ENCODE data around the gene GMPPA.

GMPPA gene

DNA sequence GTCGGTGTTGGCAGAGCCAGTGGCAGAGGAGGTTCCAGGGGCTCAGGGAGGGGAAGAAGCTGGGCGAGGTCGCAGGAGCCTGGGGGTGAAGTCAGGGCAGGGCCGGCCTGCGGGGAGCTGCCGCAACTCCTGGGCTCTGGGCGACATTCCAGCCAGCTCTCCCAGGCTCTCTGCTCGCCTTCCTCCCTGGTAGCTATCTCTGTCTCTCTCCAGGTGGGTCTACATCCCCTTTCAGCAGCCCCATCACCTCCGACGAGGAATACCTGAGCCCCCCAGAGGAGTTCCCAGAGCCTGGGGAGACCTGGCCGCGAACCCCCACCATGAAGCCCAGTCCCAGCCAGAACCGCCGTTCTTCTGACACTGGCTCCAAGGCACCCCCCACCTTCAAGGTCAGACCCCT lies 37.0 kb upstream of the GMPPA start:
- DNase-seq (ENCODE audit: insufficient read length, low spot score): no peak
- TF ChIP-seq POLR2A (IDR thresholded peaks at IDR 0.05; ENCODE audit: low read depth, low read length): no peak
- FAIRE-seq: no peak

DNA sequence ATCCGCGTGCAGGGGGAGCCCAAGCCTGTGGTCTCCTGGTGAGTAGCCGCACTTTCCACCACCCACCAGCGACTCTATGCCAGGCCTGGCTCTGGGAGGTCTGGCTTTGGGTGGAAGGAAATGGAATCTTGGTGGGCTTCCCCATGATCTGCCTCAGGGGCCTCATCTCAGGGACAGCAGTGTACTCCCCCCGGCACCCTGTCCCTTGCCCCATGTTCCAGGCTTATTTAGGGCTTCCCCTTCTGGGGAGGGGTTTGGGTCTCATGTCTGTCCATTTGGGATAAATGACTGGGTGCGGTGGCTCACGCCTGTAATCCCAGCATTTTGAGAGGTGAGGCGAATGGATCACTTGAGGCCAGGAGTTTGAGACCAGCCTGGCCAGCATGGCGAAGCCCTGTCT lies 36.3 kb upstream of the GMPPA start:
- FAIRE-seq: no peak
- no peak for TF ChIP-seq POLR2A (IDR thresholded peaks at IDR 0.05; ENCODE audit: low read depth, low read length)
- no peak for DNase-seq (ENCODE audit: insufficient read length, low spot score)

DNA sequence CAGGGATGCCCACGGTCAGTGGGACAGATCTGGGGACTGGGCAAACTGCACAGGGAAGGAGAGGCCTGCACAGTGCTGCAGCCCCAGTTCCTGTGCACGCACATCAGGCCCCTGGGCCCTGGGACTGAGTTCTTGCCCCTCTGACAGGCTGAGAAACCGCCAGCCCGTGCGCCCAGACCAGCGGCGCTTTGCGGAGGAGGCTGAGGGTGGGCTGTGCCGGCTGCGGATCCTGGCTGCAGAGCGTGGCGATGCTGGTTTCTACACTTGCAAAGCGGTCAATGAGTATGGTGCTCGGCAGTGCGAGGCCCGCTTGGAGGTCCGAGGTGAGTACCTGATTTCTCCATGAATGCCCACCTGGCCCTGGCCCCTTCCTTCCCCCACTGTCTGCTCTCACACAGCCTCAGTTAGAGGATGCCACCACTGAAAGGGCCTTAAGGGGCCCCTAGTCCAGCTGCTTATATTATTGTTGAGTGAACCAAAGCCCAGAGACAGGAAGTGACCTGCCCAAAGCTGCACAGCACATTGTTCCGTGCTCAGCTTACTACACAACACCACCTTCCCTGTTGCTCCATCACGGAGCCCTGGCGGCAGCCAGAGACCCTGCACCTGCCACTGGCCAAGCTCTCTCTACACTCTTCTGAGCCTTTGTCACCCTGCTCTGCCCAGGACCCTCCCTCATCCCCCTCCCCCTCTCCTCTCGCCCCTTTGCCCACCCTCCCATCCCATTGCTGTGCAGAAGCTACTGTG lies 34.2 kb upstream of the GMPPA start:
- no peak for FAIRE-seq
- no peak for TF ChIP-seq POLR2A (IDR thresholded peaks at IDR 0.05; ENCODE audit: low read depth, low read length)
- no peak for DNase-seq (ENCODE audit: insufficient read length, low spot score)

DNA sequence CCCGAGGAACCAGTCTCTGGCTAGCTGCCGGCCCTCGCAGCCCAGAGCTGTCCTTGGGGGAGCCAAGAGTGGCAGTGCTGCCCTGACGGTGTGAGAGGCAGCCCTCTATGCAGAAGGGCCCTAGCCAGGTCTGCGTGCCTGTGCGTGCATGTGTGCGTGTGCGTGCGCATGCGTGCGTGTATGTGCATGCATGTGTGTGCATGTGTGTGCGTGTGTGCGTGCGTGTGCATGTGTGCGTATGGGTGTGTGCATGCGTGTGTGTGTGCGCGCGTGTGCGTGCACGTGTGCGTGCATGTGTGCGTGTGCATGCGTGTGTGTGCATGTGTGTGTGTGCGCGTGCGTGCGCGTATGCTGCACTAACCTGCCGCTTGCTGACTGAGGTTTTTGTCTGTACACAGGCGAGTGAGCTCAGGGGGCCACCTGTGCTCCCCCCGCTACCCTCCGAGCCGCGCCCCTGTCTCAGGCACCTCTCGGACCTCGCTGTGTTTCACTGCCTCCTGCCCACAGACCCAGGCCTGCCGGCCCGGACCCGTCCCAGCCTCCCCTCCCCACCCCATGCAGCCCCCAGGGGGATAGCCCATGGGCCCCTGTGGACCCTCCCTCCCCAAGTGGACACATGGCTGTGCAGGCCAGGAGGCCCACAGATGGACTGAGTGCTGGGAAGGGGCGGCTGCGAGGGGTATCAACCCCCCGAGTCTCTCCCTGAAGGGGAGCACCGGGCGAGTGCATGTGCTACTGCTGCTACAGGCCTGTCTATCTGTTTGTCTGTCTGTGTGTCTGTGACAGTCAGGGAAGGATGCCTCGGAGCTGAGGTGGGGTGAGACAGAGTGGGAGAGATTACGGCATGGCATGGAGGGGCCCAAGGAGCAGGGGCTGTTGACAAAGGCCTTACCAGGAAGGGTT lies 32.8 kb upstream of the GMPPA start:
- no peak for DNase-seq (ENCODE audit: insufficient read length, low spot score)
- no peak for TF ChIP-seq POLR2A (IDR thresholded peaks at IDR 0.05; ENCODE audit: low read depth, low read length)
- no peak for FAIRE-seq

DNA sequence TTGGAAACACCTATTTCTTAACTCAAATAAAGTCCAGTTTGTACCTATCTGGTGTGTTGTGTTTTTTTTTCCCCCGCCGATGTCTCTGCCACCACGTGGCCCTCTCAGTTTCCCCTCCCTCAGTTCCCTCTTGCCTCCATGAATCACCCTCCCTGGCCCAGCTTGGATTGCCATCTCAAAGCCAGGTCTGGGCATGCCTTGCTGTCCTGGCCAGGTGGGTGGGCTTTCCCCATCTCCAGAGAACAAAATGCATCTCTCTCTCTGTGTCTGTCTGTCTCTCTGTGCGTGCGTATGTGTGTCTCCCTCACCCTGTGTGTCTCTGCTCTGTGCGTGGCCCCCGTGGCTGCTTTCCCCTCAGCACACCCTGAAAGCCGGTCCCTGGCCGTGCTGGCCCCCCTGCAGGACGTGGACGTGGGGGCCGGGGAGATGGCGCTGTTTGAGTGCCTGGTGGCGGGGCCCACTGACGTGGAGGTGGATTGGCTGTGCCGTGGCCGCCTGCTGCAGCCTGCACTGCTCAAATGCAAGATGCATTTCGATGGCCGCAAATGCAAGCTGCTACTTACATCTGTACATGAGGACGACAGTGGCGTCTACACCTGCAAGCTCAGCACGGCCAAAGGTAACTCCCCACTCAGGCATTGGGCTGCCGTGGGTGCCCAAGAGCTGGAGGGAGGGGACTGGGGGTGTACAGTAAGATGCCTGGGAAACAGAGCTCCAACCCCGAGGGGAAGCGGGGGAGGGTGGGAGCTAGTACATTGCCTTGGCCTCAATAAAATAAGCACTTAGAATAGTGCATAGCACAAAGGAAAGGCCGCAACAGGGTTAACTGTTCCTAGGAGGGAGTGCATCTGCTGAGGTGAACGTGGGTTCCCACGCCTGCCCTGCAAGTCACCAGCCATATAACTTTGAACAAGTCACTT lies 31.6 kb upstream of the GMPPA start:
- DNase-seq (ENCODE audit: insufficient read length, low spot score): no peak
- TF ChIP-seq POLR2A (IDR thresholded peaks at IDR 0.05; ENCODE audit: low read depth, low read length): no peak
- FAIRE-seq: no peak

DNA sequence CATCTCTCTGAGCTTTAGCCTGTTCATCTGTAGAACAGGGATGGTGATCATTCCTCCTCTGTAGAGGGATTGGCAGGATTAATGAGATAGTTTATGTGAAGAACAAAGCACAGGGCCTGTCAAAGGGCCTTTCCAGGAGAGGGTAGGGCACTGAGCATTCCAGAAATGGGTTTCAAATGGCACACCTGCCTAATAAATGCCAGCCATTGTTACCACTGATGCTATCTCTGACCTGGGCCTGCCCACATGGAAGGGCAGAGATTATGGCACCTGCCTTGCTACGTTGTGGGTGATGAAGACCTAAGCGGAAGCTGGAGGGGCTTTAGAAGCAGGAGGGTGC lies 31.0 kb upstream of the GMPPA start:
- TF ChIP-seq POLR2A (IDR thresholded peaks at IDR 0.05; ENCODE audit: low read depth, low read length): no peak
- FAIRE-seq (no peak), DNase-seq (ENCODE audit: insufficient read length, low spot score) (no peak)

DNA sequence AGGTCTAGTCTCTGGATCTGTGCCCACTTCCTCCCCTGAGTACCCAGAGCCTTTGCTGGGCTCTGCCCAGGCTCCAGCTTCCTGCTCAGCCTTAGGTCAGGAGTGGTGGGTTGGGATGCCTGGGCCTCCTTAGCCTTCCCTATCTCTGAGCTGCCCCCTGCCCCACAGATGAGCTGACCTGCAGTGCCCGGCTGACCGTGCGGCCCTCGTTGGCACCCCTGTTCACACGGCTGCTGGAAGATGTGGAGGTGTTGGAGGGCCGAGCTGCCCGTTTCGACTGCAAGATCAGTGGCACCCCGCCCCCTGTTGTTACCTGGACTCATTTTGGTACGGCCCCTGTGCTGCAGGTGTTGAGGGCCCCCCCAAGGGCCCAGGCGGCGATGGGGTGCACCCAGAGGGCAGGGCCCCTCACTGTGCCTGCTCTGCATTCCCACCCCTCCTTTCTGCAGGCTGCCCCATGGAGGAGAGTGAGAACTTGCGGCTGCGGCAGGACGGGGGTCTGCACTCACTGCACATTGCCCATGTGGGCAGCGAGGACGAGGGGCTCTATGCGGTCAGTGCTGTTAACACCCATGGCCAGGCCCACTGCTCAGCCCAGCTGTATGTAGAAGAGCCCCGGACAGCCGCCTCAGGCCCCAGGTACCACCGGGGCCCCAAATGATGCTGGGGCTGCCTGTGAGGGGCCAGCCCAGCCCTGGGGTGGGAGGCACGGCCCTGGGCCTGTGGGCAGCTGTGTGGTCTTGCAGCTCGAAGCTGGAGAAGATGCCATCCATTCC lies 30.1 kb upstream of the GMPPA start:
- FAIRE-seq: no peak
- DNase-seq (ENCODE audit: insufficient read length, low spot score): no peak
- TF ChIP-seq POLR2A (IDR thresholded peaks at IDR 0.05; ENCODE audit: low read depth, low read length): no peak

DNA sequence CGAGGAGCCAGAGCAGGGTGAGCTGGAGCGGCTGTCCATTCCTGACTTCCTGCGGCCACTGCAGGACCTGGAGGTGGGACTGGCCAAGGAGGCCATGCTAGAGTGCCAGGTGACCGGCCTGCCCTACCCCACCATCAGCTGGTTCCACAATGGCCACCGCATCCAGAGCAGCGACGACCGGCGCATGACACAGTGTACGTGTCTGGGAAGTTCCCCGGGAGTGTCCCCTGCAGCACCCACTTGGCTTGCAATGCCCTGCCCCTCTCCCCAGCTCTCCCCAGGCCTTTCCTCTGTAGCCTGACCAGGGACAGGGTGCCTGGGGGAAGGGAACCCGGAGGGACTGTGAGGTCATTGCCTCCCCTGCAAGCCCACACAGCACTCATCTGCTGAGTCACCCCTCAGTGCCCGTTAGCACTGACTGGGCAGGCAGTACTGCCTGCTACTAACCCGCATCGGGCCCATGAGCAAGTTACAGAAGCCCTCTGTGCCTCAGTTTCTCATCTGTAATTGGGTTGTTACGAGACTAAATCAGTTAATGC lies 29.4 kb upstream of the GMPPA start:
- no peak for TF ChIP-seq POLR2A (IDR thresholded peaks at IDR 0.05; ENCODE audit: low read depth, low read length)
- FAIRE-seq (peak; percentile 69), DNase-seq (ENCODE audit: insufficient read length, low spot score) (peak; percentile 98)

DNA sequence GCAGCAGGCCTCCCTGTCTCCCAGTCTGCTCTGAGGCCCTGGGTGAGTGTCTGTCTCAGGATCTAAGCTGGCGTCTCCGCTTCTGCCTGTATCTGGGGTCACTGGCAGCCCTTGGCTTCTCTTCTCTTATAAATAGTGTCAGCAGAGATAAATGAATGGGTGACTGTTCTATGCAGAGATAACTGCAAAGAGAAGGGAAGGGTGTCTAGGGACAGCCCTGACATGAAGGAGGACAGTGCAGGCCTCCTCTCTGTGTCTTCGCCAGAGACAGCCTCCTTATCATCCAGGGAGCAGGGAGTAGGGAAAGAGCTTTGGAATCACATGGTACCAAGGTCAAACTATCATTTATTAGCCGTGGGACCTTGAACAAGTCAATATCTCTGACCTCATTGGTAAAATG lies 28.3 kb upstream of the GMPPA start:
- DNase-seq (ENCODE audit: insufficient read length, low spot score): no peak
- no peak for TF ChIP-seq POLR2A (IDR thresholded peaks at IDR 0.05; ENCODE audit: low read depth, low read length)
- FAIRE-seq: no peak

DNA sequence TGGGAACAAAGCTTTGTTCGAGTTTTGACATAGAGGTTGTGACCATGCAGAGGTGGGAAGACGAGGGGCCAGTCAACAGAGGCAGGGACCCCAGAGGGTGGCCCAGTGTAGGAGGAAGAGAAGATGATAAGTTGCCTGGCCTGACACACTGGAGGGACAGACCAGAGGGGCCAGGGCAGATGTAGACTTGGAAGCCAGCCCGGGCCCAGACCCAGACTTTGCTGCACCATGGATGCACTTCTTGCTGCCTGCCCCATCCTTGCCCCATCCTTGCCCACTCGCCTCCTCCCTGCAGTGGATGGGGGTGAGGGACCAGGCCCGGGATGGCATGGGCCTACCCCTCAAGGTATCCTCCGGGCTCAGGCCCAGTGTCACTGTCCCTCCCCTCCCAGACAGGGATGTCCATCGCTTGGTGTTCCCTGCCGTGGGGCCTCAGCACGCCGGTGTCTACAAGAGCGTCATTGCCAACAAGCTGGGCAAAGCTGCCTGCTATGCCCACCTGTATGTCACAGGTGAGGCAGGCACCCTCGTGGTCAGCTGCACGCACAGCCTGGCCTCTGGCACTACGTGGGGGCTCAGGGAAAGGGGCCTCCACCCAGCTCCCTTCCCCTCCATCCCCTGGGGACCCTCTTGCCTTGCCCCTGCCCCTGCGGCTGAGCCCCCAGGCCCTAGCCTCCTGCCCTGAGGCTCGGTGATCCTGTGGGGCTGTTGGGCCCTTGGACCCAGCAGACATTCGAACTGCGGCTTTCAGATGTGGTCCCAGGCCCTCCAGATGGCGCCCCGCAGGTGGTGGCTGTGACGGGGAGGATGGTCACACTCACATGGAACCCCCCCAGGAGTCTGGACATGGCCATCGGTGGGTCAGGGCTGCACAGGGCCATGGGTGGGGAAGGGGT lies 27.0 kb upstream of the GMPPA start:
- TF ChIP-seq POLR2A (IDR thresholded peaks at IDR 0.05; ENCODE audit: low read depth, low read length): no peak
- FAIRE-seq: no peak
- DNase-seq (ENCODE audit: insufficient read length, low spot score): no peak

DNA sequence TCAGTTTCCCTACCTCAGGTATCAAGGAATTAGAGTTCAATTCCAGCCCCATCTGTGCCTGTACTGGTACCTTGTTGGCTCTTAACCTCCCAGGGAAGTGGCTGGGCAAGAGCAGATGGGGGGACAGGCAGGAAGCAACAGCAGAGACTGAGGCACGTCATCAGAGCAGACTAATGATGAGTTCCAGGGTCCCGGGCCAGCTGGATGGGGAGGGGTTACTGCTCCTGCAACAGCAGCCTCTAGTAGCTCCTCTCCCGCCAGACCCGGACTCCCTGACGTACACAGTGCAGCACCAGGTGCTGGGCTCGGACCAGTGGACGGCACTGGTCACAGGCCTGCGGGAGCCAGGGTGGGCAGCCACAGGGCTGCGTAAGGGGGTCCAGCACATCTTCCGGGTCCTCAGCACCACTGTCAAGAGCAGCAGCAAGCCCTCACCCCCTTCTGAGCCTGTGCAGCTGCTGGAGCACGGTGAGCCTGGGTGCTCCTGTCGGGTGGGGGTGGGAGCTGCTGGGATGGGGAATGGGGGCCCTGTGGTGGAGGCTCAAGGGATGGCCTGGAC lies 26.0 kb upstream of the GMPPA start:
- DNase-seq (ENCODE audit: insufficient read length, low spot score) (no peak), FAIRE-seq (no peak)
- no peak for TF ChIP-seq POLR2A (IDR thresholded peaks at IDR 0.05; ENCODE audit: low read depth, low read length)

DNA sequence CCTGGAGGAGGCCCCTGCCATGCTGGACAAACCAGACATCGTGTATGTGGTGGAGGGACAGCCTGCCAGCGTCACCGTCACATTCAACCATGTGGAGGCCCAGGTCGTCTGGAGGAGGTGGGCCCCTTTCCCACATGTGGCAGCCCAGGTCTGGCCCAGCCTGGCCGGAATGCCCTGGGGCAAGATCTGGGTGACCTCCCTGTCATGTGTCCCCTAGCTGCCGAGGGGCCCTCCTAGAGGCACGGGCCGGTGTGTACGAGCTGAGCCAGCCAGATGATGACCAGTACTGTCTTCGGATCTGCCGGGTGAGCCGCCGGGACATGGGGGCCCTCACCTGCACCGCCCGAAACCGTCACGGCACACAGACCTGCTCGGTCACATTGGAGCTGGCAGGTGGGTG lies 25.2 kb upstream of the GMPPA start:
- DNase-seq (ENCODE audit: insufficient read length, low spot score) (no peak), FAIRE-seq (no peak)
- TF ChIP-seq POLR2A (IDR thresholded peaks at IDR 0.05; ENCODE audit: low read depth, low read length): no peak

Measured in H54 (cell line).